GM13977 (cell line): Measurements from ENCODE around the gene KCNC4.

Experiments
- DNase-seq: peaks from one replicate; pipeline ENCODE4 v3.0.0; 2012; ENCODE audit warnings: low spot score
- CTCF ChIP-seq: IDR thresholded peaks from 2 replicates; pipeline ENCODE4 v1.5.1; 2012; ENCODE audit warnings: mild to moderate bottlenecking, control low read depth; ENCODE audit not compliant: insufficient read depth; ENCODE audit errors: extremely low read depth, missing control alignments
- in situ Hi-C: fragments of 300-500 bp; cut with MboI; formaldehyde crosslinking; loops from one replicate; pipeline ENCODE4 v1.12.0; 2022; ENCODE audit warnings: low sequenced_read_pairs, low pct_unique_long_range_greater_than_20kb, mixed read lengths, inconsistent platforms; ENCODE audit not compliant: unreplicated experiment

The KCNC4 gene

GRCh38 chr1:110223127-110223526, 13.0 kb downstream of the KCNC4 start:
- in situ Hi-C loops, result no loop called here
- no peak for DNase-seq
- no peak for TF ChIP-seq CTCF

- DNase-seq, result no peak
- in situ Hi-C loops, result no loop called here
- no peak for TF ChIP-seq CTCF
Measured at GRCh38 chr1:110223581-110223980, 13.5 kb downstream of the KCNC4 start.

- in situ Hi-C loops, result no loop called here
- no peak for TF ChIP-seq CTCF
- DNase-seq, result no peak
Measured at GRCh38 chr1:110224240-110224995, 14.3 kb downstream of the KCNC4 start.

- no peak for DNase-seq
- no peak for TF ChIP-seq CTCF
- in situ Hi-C loops, result no loop called here
Measured at GRCh38 chr1:110225212-110225611, 15.1 kb downstream of the KCNC4 start.

GRCh38 chr1:110225756-110226404, 15.8 kb downstream of the KCNC4 start:
- in situ Hi-C loops, result no loop called here
- DNase-seq, result no peak
- no peak for TF ChIP-seq CTCF

GRCh38 chr1:110227774-110228173, 17.7 kb downstream of the KCNC4 start:
- no peak for TF ChIP-seq CTCF

More at GRCh38 chr1:110227774-110228173, 17.7 kb downstream of the KCNC4 start:
- DNase-seq, result no peak
- in situ Hi-C loops, result no loop called here
